A549 treated with ZK216348 at 1 μM for 4 hours (cell line): ENCODE results near the gene SPX. TPM values are rescaled to one million over a fixed set of nuclear protein-coding genes. Genes with fewer than 3 reads are reported as not detected.

Experiments used
- total RNA-seq: library from RNA; stranded (reverse); fragments of 200-300 nt; extraction: Qiagen RNA extraction; gene quantifications from 5 replicates; pipeline ENCODE4 v1.2.3, GENCODE V29; 2022; ENCODE audit warnings: low read depth

Gene SPX
- 2.3 to 4.0 TPM (median 2.9 TPM) in 5 replicates for total RNA-seq

GRCh38 chr12:21526053-21526452 lies at the start of gene SPX:
SPX (plus strand) TSS chr12:21526296; CDS start chr12:21526473, 177 bp downstream.

GRCh38 chr12:21501258-21502163 lies 24.6 kb upstream of the SPX start, which contains the start of the genes GOLT1B and RECQL:
GOLT1B (plus strand) TSS chr12:21501789; CDS start chr12:21501924, 135 bp downstream.
RECQL (minus strand) TSS chr12:21501635; CDS start chr12:21499570, 2,065 bp downstream.

Other genes with a start within 250 kb of the SPX start
- gene SLCO1A2, start 191.4 kb upstream of the SPX start, total RNA-seq, result 0.02 TPM in 1 of 5 replicates, not detected in the others
- not detected in 5 replicates for gene IAPP, start 153.4 kb upstream of the SPX start, total RNA-seq
- 6.2 to 11.7 TPM (median 6.7 TPM) in 5 replicates for gene PYROXD1, start 88.6 kb upstream of the SPX start, total RNA-seq
- 41.3 to 77.5 TPM (median 63.1 TPM) in 5 replicates for gene RECQL, start 24.7 kb upstream of the SPX start, total RNA-seq
- gene GOLT1B, start 24.5 kb upstream of the SPX start, total RNA-seq, result 79.6 to 138 TPM (median 97.5 TPM) in 5 replicates
- 0.05 to 0.15 TPM (median 0.09 TPM) in 3 of 5 replicates, not detected in the others for gene GYS2, start 78.6 kb downstream of the SPX start, total RNA-seq
- gene LDHB, start 131.5 kb downstream of the SPX start, total RNA-seq, result 1,454 to 1,675 TPM (median 1,616 TPM) in 5 replicates
- 0.18 to 0.78 TPM (median 0.39 TPM) in 5 replicates for gene KCNJ8, start 248.4 kb downstream of the SPX start, total RNA-seq